ENCODE measurements around the gene CPED1.
"Not testable (repeated sequence)": the region's sequence is repeated elsewhere in the genome, so short reads cannot be mapped to it uniquely, and the experiment has no call there.

Gene CPED1

GRCh38 chr7:121119047-121119446, 130.5 kb downstream of the CPED1 start:
- FAIRE-seq (no peak), DNase-seq (ENCODE audit: insufficient read length, low spot score) (no peak)

- no peak for DNase-seq (ENCODE audit: insufficient read length, low spot score)
- FAIRE-seq, result no peak
Measured at GRCh38 chr7:121123032-121123431, 134.5 kb downstream of the CPED1 start.

GRCh38 chr7:121125454-121125853, 136.9 kb downstream of the CPED1 start:
- not testable (repeated sequence) for FAIRE-seq; DNase-seq (ENCODE audit: insufficient read length, low spot score)

GRCh38 chr7:121126201-121126600, 137.7 kb downstream of the CPED1 start:
- DNase-seq (ENCODE audit: insufficient read length, low spot score) (no peak), FAIRE-seq (no peak)

- FAIRE-seq (peak; percentile 76), DNase-seq (ENCODE audit: insufficient read length, low spot score) (no peak)
Measured at GRCh38 chr7:121126801-121127534, 138.5 kb downstream of the CPED1 start.

- DNase-seq (ENCODE audit: insufficient read length, low spot score), result no peak
- no peak for FAIRE-seq
Measured at GRCh38 chr7:121132940-121133339, 144.4 kb downstream of the CPED1 start.

- no peak for DNase-seq (ENCODE audit: insufficient read length, low spot score)
Measured at GRCh38 chr7:121133444-121133843, 144.9 kb downstream of the CPED1 start.

GRCh38 chr7:121137580-121137979, 149.1 kb downstream of the CPED1 start:
- FAIRE-seq, result no peak

More at GRCh38 chr7:121133444-121133843, 144.9 kb downstream of the CPED1 start:
- no peak for FAIRE-seq

GRCh38 chr7:121138262-121138933, 149.9 kb downstream of the CPED1 start:
- DNase-seq (ENCODE audit: insufficient read length, low spot score) (peak; percentile 14), FAIRE-seq (peak; percentile 98)

More at GRCh38 chr7:121137580-121137979, 149.1 kb downstream of the CPED1 start:
- no peak for DNase-seq (ENCODE audit: insufficient read length, low spot score)

- FAIRE-seq, result no peak
- no peak for DNase-seq (ENCODE audit: insufficient read length, low spot score)
Measured at GRCh38 chr7:121139427-121139826, 150.9 kb downstream of the CPED1 start.

- no peak for FAIRE-seq
Measured at GRCh38 chr7:121140790-121141189, 152.3 kb downstream of the CPED1 start.

GRCh38 chr7:121151774-121152221, 163.3 kb downstream of the CPED1 start:
- FAIRE-seq (no peak), DNase-seq (ENCODE audit: insufficient read length, low spot score) (no peak)

More at GRCh38 chr7:121140790-121141189, 152.3 kb downstream of the CPED1 start:
- DNase-seq (ENCODE audit: insufficient read length, low spot score), result no peak

GRCh38 chr7:121153411-121153810, 164.9 kb downstream of the CPED1 start:
- DNase-seq (ENCODE audit: insufficient read length, low spot score) (no peak), FAIRE-seq (no peak)

GRCh38 chr7:121153995-121154394, 165.5 kb downstream of the CPED1 start:
- FAIRE-seq, result no peak
- DNase-seq (ENCODE audit: insufficient read length, low spot score), result no peak

- DNase-seq (ENCODE audit: insufficient read length, low spot score), result no peak
- FAIRE-seq, result no peak
Measured at GRCh38 chr7:121156825-121157224, 168.3 kb downstream of the CPED1 start.

- DNase-seq (ENCODE audit: insufficient read length, low spot score), result no peak
- FAIRE-seq, result no peak
Measured at GRCh38 chr7:121157341-121157751, 168.8 kb downstream of the CPED1 start.

GRCh38 chr7:121157885-121158590, 169.5 kb downstream of the CPED1 start:
- DNase-seq (ENCODE audit: insufficient read length, low spot score) (no peak), FAIRE-seq (no peak)

- FAIRE-seq, result no peak
Measured at GRCh38 chr7:121158665-121159064, 170.2 kb downstream of the CPED1 start.

GRCh38 chr7:121159553-121159952, 171.0 kb downstream of the CPED1 start:
- FAIRE-seq (no peak), DNase-seq (ENCODE audit: insufficient read length, low spot score) (no peak)

More at GRCh38 chr7:121158665-121159064, 170.2 kb downstream of the CPED1 start:
- no peak for DNase-seq (ENCODE audit: insufficient read length, low spot score)

GRCh38 chr7:121160150-121161008, 171.9 kb downstream of the CPED1 start:
- FAIRE-seq (no peak), DNase-seq (ENCODE audit: insufficient read length, low spot score) (no peak)
